CD4-positive, alpha-beta T cell (primary cell): Measurements from ENCODE around the gene PEAR1. TPM values are rescaled to one million over a fixed set of nuclear protein-coding genes. Genes with fewer than 3 reads are reported as not detected.

ENCODE experiments used
- ATAC-seq: fragments of 200-7000 bp; cut with Tn5 transposase; one replicate; pipeline ENCODE4 v1.10.0; 2022; ENCODE audit warnings: mild to moderate bottlenecking; ENCODE audit not compliant: poor library complexity
- CTCF ChIA-PET: fragments of 350-600 bp; sonication (Branson Sonifier 250); formaldehyde crosslinking; loops from one replicate; lab custom pipeline; 2021; ENCODE audit warnings: antibody characterized with exemption, inconsistent platforms; lab: Charles Lee
- POLR2A ChIA-PET: fragments of 350-600 bp; sonication (Branson Sonifier 250); formaldehyde crosslinking; loops from one replicate; lab custom pipeline; 2021; ENCODE audit warnings: antibody characterized with exemption, inconsistent platforms; lab: Charles Lee
- DNase-seq, 14 experiments: peaks; one replicate each; pipeline ENCODE4 v3.0.0-alpha.2; 2013 to 2020; ENCODE audit warnings: mixed read lengths in 2 of 14
- H3K27ac ChIP-seq, 2 donors: one replicate each; pipeline versions ENCODE4 v1.5.1 to v1.7.0; 2013; ENCODE audit warnings: low read length in 2 of 2, low read depth in 1 of 2, mild to moderate bottlenecking in 1 of 2
- H3K27me3 ChIP-seq, 2 experiments: 1 replicate in 1 of 2; 2 replicates in 1 of 2; pipeline versions ENCODE4 v1.6.1 to v1.7.0; 2013; ENCODE audit warnings: low read length in 2 of 2, control low read depth in 1 of 2, mild to moderate bottlenecking in 1 of 2, moderate library complexity in 1 of 2; ENCODE audit not compliant: insufficient read depth in 2 of 2, control insufficient read depth in 1 of 2
- H3K36me3 ChIP-seq: one replicate; pipeline ENCODE4 v1.6.1; 2013; ENCODE audit warnings: low read length, control low read depth; ENCODE audit not compliant: insufficient read depth
- H3K4me1 ChIP-seq: one replicate; pipeline ENCODE4 v1.6.1; 2013; ENCODE audit warnings: low read length, control low read depth; ENCODE audit not compliant: insufficient read depth
- H3K4me3 ChIP-seq: one replicate; pipeline ENCODE4 v1.5.1; 2013; ENCODE audit warnings: mild to moderate bottlenecking, low read length, moderate library complexity
- H3K9me3 ChIP-seq, 2 experiments: 1 replicate in 1 of 2; 2 replicates in 1 of 2; pipeline versions ENCODE4 v1.6.1 to v1.7.0; 2013; ENCODE audit warnings: low read length in 2 of 2, mild to moderate bottlenecking in 2 of 2, control low read depth in 1 of 2, moderate library complexity in 1 of 2; ENCODE audit not compliant: control insufficient read depth in 1 of 2, insufficient read depth in 1 of 2
- H3K27ac Mint-ChIP-seq: one replicate; pipeline ENCODE4 v1.8.0; 2020; ENCODE audit warnings: mixed read lengths
- H3K27me3 Mint-ChIP-seq: one replicate; pipeline ENCODE4 v1.8.0; 2021; ENCODE audit warnings: mixed read lengths
- H3K36me3 Mint-ChIP-seq: one replicate; pipeline ENCODE4 v1.8.0; 2021; ENCODE audit warnings: low read depth, mixed read lengths
- H3K4me1 Mint-ChIP-seq: one replicate; pipeline ENCODE4 v1.8.0; 2021; ENCODE audit warnings: low read depth, mixed read lengths
- H3K4me3 Mint-ChIP-seq: one replicate; pipeline ENCODE4 v1.8.0; 2020; ENCODE audit warnings: mild to moderate bottlenecking, mixed read lengths
- H3K9me3 Mint-ChIP-seq: one replicate; pipeline ENCODE4 v1.8.0; 2020; ENCODE audit warnings: mixed read lengths
- intact Hi-C, 2 experiments: fragments of 100-400 bp; cut with DNase I in 1 of 2; cut with micrococcal nuclease in 1 of 2; formaldehyde crosslinking; loops; one replicate each; pipeline versions ENCODE4 v1.15.1 to v1.9.0; 2023 to 2025; cut with DNase I, micrococcal nuclease
- total RNA-seq, 174 experiments: library from RNA in 2 of 174; stranded (reverse) in 2 of 174; gene quantifications; one replicate each; pipeline ENCODE4 v1.2.3 and lab custom pipeline; 2021 to 2026
- TF ChIP-seq, protein P1 (sequence below): fragments of 200-600 bp; IDR thresholded peaks from one replicate; pipeline ENCODE4 v1.8.0; 2022; ENCODE audit warnings: antibody characterized with exemption, mild to moderate bottlenecking

PEAR1 gene
- total RNA-seq, 2 experiments from 2014 or later: 0.20 to 0.41 TPM

DNA sequence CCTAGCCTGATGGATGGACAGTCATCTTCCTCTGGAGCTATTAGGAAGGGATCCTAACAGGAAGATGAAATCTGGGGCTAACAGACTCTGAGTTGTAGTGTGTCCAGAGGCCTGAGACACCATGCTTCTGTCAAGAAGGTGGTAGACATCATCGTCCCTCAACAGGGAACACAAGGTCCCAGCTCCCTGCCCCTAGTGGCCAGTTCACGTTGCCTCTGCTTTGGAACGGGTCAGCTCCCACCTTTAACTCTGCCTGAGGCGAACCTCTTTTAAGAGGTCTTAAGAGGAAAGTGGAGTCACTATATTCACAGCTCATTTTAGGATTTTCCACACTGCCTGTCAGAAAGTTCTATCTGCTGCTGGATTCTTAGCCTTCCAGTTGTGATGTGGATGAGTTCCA lies 55.2 kb downstream of the PEAR1 start:
- H3K4me1 ChIP-seq: no peaks in the 10 kb centered on the region
- TF ChIP-seq, protein P1, sequence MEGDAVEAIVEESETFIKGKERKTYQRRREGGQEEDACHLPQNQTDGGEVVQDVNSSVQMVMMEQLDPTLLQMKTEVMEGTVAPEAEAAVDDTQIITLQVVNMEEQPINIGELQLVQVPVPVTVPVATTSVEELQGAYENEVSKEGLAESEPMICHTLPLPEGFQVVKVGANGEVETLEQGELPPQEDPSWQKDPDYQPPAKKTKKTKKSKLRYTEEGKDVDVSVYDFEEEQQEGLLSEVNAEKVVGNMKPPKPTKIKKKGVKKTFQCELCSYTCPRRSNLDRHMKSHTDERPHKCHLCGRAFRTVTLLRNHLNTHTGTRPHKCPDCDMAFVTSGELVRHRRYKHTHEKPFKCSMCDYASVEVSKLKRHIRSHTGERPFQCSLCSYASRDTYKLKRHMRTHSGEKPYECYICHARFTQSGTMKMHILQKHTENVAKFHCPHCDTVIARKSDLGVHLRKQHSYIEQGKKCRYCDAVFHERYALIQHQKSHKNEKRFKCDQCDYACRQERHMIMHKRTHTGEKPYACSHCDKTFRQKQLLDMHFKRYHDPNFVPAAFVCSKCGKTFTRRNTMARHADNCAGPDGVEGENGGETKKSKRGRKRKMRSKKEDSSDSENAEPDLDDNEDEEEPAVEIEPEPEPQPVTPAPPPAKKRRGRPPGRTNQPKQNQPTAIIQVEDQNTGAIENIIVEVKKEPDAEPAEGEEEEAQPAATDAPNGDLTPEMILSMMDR: no peak
- intact Hi-C loops: no loop called here
- no peak overlapping the region for H3K4me3 ChIP-seq
- peaks cover 75% of the 10 kb centered on the region for H3K36me3 ChIP-seq
- Mint-ChIP-seq H3K4me3 (no peak overlapping the region), H3K36me3 (peaks cover 95% of the 10 kb centered on the region), H3K9me3 (no peaks in the 10 kb centered on the region), H3K27ac (no peak overlapping the region), H3K27me3 (no peaks in the 10 kb centered on the region), H3K4me1 (no peaks in the 10 kb centered on the region)
- H3K9me3 ChIP-seq: no peaks in the 10 kb centered on the region
- ATAC-seq: no peak
- POLR2A ChIA-PET: no interaction called here
- H3K27me3 ChIP-seq: no peaks in the 10 kb centered on the region
- CTCF ChIA-PET: interaction anchor here (1.0 kb wide), 1 partner anchor 12 kb away, joined by 3 read pairs; no protein-coding TSS in a partner anchor
- no peak for DNase-seq
- H3K27ac ChIP-seq: no peak overlapping the region

DNA sequence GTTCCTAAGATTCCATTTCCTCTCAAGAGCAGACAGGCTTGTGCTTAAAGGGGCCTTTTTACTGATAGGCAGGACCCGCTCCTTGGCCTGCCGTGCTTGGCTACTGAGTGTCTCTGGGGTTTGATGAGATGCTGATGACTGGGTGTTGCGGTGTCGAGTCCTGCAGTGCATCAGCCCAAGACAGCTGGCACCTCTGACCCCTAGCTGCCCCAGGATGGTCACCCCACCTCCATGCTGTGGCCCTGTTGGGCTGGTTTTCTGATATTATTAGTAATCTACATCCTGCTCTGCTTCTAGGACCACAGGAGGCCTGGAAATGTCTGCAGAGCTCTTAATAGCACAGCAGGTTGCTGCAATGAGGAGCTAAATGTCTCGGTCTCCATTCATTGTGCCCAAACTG lies 55.6 kb downstream of the PEAR1 start:
- H3K36me3 Mint-ChIP-seq: peaks cover 94% of the 10 kb centered on the region
- no peaks in the 10 kb centered on the region for H3K4me1 Mint-ChIP-seq

DNA sequence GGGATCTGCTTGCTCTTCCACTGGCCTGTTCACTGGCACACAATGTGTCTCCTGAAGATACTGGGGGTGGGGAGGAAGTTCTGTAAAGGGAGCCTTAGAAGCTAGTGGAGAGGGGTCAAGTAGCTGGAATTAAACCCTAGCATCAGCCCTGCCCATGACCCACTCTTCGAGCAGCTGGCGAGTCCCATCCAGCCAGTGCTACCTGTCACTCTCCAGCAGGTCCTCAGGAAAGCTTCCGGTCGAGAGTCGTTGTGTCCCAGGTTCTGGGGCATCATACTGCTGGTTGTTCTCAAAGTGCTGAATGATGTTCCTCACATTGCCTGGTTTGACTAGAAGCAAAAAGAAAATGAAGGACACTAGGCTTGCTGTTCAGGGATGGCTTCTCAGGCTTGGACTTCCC lies 57.9 kb downstream of the PEAR1 start:
- no peak for DNase-seq
- no peak overlapping the region for H3K4me3 ChIP-seq
- H3K36me3 ChIP-seq: peaks cover 73% of the 10 kb centered on the region
- H3K36me3 Mint-ChIP-seq: peaks cover 93% of the 10 kb centered on the region
- no peaks in the 10 kb centered on the region for H3K27me3 Mint-ChIP-seq
- no peak overlapping the region for H3K4me3 Mint-ChIP-seq
- no peaks in the 10 kb centered on the region for H3K9me3 Mint-ChIP-seq
- ChIA-PET CTCF (no interaction called here), POLR2A (no interaction called here)
- intact Hi-C loops: no loop called here
- no peaks in the 10 kb centered on the region for H3K27me3 ChIP-seq
- no peak for ATAC-seq
- no peaks in the 10 kb centered on the region for H3K4me1 ChIP-seq
- no peak overlapping the region for H3K27ac Mint-ChIP-seq
- H3K9me3 ChIP-seq: no peaks in the 10 kb centered on the region
- TF ChIP-seq, protein P1: no peak
- H3K4me1 Mint-ChIP-seq: no peaks in the 10 kb centered on the region
- H3K27ac ChIP-seq: no peak overlapping the region

More for the DNA sequence above, 55.6 kb downstream of the PEAR1 start:
- TF ChIP-seq, protein P1: no peak
- intact Hi-C loops: no loop called here
- no peaks in the 10 kb centered on the region for H3K9me3 Mint-ChIP-seq
- ChIA-PET POLR2A (no interaction called here), CTCF (interaction anchor here (1.0 kb wide), 1 partner anchor 12 kb away, joined by 3 read pairs; no protein-coding TSS in a partner anchor)
- Histone ChIP-seq H3K4me3 (no peak overlapping the region), H3K4me1 (no peaks in the 10 kb centered on the region), H3K36me3 (peaks cover 73% of the 10 kb centered on the region), H3K9me3 (no peaks in the 10 kb centered on the region), H3K27me3 (no peaks in the 10 kb centered on the region), H3K27ac (no peak overlapping the region)
- DNase-seq (no peak), ATAC-seq (no peak)
- no peak overlapping the region for H3K4me3 Mint-ChIP-seq
- H3K27me3 Mint-ChIP-seq: no peaks in the 10 kb centered on the region
- no peak overlapping the region for H3K27ac Mint-ChIP-seq
